ENCODE results near the gene MINDY4.

The MINDY4 gene

DNA sequence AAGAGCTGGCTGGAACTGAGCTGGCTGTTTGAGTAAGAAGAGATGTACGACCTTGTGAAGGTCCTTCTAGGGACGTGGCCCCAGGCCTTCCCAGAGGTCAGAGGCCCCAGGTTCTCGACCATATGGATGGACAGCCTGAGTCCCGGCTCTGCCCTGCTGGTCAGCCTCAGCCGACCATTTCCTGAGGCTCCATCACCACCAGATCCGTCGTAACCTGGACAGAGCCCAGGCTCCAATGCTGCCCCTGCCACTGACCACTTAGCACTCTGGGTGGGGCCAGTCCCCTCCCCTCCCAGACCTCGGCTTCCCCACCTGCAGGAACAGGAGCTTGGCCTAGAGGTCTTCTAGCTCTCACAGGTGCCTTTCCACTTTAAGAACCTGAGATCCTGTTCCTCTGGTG is 29.9 kb upstream of the MINDY4 start:
- DNase-seq (ENCODE audit: low read depth, low spot score): no peak

DNA sequence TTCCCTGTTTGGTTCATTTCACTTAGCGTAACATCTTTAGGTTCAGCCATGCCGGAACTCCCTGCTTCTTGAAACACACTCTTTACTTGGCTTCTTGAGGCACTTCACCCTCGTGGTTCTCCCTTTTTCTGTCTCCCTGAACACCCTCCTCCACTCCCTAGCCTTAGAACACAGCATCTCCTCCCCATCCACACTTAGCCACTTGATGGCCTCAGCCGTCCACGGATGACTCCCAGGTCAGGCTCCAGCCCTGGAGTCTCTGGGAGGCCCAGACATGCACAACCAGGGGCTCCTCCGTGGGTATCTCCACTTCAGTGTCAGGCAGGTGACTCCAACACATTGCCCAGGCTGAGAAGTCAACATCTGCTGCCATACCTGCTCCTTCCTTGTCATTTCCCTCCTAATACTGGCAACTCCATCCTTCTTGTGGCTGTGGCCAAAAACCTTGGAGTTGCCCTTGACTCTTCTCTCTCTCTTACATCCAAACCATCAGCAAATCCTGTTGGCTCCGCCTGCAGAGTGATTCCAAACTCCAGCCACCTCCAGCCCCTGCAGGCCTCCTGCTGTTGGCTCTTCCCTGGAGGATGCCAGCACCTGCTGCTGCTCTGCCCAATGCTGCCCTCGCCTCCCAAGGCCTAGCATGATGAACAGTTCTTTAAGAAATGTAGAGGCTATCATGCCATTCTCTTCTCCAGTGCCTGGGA is 27.7 kb upstream of the MINDY4 start:
- no peak for DNase-seq (ENCODE audit: low read depth, low spot score)

DNA sequence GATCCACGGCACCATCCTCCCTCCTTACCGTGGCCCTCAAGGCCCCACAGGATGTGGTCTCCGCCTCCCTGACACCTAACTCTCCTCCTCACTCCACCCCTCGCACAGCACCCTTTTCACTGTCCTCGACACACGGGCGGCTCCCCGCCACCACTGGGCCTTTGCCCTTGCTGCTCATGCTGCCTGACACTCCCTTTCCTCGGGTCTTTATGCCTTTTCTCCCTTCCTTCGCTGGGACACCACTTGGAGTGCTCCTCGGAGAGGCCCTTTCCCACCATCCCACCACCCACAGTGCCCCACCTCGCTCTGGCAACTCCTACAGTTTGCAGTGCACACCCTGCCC is 27.2 kb upstream of the MINDY4 start:
- DNase-seq (ENCODE audit: low read depth, low spot score): no peak

DNA sequence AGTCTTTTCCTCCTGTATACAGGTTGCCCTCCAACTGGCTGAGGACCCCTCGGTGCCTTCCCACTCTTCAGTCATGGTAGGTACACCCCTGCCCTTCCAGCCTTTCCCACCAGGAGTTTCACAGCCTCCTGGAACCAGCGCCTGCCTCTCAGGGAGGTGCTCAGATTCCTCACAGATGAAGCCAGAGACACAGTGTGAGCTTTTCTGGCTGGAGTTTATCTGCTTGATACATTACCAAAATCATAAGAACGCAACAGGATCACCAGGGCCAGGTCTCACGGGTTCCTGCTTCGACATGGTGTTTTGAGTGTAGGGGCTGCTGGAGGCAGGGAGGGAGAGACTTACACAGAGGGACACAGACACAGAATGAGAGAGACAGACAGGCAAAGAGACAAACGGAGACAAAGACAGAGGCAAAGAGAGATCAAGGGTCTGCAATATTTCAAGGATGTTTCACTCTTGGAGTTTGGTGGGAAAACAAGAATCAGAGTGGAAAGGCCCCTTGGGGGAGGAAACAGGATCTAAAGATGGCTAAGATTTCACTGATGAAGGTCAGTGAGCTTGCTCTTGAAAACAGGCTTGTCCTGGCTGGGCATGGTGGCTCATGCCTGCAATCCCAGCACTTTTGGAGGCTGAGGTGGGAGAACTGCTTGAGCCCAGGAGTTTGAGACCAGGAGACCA is 25.8 kb upstream of the MINDY4 start:
- DNase-seq (ENCODE audit: low read depth, low spot score): no peak

DNA sequence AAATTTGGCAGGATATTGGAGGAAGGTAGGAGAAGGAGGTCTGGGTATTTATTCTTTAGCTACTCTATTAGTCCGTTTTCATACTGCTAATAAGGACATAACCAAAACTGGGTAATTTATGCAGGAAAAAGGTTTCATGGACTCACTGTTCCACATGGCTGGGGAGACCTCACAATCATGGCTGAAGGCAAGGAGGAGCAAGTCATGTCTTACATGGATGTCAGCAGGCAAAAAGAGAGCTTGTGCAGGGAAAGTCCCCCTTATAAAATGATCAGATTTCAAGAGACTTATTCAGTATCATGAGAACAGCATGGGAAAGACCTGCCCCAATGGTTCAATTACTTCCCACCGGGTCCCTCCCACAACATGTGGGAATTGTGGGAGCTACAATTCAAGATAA is 21.2 kb upstream of the MINDY4 start:
- no peak for DNase-seq (ENCODE audit: low read depth, low spot score)

DNA sequence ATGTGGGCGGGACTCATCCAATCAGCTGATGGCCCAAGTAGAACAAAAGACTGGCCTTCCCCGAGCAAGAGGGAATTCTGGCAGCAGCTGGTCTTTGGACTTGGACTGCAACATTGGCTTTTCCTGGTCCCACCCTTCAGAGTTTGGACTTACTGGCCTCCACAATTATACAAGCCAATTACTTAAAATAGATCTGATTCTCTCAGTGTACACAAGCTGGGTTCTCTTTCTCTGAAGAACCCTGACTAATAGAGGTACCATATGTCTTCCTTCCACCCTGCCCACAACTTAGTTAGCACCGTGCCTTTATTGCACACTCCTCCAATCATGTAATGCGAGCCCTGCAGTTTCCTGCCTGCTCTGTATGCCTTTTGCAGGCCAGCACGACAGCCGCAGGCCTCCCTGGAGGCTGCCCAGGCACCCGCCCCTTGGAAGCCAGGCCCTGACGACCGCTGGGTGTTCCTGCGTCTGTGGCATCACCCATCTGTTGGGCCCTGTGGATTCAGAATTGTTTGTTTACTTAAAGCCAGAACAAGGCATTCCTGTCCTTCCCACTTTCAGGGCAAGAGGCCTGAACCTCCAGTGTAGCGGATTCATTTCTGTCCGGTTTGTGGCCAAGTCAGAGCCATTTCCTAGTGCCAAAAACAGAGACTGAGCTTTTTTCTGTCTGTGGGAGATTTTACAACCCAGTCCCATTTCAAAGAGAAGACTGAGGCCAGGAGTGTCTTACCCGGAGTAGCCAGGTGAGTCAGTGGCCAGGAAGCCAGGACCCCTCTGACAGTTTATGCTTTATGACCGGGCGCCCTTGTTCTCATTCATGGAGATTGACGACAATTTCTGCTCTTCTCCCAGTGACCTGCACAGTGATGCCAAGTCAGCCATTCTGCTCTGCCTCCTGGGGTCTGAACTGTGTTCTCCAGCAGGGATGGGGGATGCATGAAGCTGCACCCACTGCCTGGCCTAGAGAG is 20.2 kb upstream of the MINDY4 start:
- no peak for DNase-seq (ENCODE audit: low read depth, low spot score)

DNA sequence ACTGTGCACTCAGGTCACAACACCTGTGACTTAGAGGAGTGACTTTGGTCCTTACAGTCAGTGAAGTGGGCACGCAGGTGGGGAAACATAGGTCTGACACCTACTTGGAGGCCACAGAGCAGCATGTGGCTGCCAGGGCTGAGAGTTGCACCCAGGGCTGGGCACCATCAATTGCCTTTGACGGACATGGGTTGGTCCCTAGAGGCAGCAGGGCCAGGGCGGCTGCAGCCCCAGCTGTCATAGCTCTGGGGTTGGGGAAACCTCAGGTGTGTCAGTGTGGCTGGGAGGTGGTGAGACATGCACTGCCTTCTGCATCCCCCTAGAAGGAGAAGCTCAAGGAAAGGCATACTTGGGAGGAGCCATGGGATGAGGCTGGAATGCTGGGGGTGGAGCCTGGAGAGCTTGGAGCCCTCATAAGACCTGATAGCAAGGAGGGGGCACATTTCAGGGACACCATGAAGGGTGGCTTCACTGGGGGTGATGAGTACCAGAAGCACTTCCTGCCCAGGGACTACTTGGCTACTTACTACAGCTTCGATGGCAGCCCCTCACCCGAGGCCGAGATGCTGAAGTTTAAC is 19.4 kb upstream of the MINDY4 start, which contains the start of gene INMT:
INMT (plus strand) TSS at position 440 of the 578 bp plus-strand sequence; CDS start at position 456, 16 bp downstream.
- no peak for DNase-seq (ENCODE audit: low read depth, low spot score)

DNA sequence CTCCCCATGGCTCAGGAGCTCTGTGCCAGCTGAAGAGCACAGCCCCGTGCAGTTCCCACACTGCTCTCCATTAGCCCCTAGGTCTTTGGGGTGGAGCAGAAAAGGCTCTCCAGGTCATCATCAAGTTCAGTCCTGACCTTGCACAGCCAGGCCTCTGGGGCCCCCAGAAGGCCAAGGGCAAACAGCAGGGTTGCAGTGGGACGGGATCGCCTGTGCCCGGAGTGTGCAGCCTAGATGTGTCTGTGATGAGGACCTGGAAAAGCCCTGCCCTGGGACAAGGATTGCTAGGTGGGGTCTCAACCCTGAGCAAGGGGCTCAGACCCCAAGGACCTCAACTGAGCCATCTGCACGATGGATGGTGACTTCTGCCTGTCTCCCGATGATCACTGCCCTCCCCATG is 18.7 kb upstream of the MINDY4 start:
- no peak for DNase-seq (ENCODE audit: low read depth, low spot score)

DNA sequence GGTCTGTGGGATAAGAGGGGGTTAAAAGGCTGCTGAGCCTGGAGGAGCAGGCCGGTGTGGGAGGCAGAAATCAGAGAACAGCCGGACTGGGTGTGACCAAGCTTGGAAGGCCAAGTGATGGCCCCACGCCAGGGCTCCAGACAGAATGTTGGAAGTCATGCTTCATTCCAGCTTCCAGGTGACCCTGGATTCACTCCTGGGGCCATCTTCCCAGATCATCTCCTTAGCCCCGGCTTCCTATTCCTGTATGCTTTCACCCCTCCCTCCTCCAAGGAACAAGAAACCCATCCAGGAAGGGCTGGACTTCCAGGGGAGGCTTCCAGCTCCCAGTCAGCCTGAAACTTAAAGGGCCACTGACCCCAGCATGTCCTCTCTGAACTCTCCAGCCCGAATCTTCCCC is 18.2 kb upstream of the MINDY4 start:
- DNase-seq (ENCODE audit: low read depth, low spot score): no peak

DNA sequence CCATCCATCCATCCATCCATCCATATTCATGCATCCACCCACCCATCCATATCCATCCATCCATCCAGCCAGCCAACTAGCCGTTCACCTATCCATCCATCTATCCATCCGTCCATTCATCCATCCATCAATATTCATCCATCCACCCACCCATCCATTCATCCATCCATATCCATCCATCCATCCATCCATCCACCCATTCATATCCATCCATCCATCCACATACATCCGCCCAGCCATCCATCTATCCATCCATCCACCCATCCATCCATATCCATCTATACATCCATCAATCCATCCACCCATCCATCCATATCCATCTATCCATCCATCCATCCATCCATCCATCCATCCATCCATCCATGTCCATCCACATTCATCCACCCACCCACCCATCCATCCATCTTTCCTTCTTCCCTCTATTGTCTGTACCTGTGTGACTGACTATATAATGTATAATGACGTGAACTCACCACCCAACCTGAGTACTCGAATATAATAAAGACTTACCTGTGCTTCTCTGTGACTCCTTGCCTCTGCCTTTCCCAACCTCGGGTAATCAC is 16.8 kb upstream of the MINDY4 start:
- DNase-seq (ENCODE audit: low read depth, low spot score): no peak

DNA sequence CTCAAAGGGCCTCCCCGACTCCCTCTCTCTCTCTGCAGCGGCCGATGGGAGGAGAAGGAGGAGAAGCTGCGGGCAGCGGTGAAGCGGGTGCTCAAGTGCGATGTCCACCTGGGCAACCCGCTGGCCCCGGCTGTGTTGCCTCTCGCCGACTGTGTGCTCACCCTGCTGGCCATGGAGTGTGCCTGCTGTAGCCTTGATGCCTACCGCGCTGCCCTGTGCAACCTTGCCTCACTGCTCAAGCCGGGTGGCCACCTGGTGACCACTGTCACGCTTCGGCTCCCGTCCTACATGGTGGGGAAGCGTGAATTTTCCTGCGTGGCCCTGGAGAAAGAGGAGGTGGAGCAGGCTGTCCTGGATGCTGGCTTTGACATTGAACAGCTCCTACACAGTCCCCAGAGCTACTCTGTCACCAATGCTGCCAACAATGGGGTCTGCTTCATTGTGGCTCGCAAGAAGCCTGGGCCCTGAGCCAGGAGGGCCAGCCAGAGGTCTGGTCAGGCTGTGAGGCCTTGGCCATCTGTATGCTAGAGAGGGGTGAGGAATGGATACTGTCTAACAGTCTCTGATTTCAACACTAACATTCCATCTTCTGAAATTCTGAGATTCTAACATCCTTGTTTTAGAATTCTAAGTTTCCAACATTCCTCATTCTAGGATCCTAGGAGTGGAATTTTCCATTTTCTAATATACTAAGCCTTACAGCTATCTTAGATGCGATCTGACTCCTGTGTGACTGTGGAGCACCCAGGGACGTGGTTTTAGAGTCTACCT is 15.6 kb upstream of the MINDY4 start:
- DNase-seq (ENCODE audit: low read depth, low spot score): no peak

DNA sequence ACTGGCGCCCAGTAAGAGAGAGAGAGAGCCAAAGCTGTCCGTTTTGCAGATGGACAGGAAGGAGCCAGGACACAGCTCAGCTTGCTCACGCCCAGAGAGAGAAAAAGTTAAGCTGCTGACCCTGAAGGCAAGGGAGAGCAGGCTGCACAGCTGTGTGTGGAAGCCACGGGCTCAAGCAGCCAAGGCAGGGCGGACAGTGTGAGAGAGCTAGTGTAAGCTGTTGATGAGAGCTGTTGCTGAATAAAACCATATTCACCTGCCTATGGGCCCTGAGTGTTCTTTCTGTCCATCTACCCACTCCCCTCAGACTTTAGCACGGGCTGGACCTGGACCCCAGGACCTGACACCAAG is 13.9 kb upstream of the MINDY4 start:
- no peak for DNase-seq (ENCODE audit: low read depth, low spot score)

DNA sequence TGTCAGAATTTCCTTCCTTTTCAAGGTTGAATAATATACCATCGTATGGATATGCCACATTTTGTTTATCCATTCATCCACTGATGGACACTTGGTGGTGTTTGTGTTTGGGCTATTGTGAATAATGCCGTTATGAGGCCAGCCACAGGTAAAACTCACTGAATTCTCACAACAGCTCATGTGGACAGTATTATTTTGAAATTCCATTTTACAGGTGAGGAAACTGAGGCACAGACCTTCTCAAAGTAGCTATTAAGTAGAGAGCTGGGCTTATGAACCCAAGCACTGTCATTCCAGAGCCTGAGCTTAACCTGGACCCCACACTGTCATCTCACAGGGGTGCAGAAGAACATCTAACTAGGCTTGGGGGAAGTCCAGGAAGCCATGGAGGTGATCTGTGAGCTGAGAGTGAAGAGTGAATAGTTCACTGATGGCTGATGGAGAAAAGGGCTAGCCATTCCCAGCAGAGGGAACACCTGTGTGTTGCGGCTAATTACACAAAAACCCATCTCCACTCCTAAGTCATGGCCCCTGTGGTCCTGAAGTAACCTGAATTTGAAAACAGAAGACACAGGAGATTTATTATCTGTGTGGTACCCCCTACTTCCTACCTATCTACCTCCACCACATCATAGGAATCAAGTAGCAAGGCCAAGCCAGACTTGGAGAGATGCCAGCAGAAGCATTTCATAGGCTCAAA is 10.6 kb upstream of the MINDY4 start:
- no peak for DNase-seq (ENCODE audit: low read depth, low spot score)

DNA sequence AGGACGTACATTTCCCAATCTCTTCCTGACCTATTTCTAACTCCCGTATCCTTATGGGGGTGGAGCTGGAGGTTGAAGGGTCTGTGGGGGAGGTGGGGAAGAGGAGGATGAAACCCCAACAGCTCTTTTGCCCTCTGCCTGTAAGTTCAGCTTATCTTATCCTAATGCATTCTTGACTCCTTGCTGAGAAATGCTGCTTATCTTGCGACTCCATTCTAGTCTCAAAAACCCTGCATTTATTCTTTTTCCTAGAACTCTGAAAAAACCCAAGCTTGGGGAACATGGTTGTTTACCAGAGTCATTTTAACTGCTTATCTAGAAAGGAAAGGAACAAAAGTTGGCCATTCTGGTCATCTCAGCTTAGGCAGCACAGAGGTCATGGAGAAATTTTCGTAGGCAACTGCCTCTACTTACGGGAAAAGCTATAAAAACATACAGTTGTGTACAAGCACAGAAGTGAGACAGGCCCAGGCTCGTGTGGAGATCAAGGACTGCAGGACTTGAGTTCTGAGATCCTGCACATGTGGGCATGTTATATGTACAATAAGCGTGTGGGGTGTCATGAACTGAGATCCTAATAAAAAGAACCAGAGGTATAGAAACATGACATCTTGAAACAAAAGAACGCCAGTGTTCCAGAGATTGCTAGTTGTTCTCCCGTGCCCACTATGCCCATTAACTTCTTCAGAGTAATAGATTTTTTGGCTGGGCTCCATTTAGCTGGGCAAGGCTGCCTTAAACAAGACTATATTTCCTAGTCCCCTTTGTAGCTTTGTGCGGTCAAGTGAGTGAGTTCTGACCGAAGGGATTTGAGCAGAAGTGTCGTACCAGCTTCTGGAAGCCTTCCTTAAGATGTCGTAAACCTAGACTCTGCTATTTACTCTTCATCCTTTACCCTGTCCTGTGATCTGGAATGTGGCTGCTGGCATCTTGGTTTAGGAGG is 9.7 kb upstream of the MINDY4 start:
- DNase-seq (ENCODE audit: low read depth, low spot score): no peak

DNA sequence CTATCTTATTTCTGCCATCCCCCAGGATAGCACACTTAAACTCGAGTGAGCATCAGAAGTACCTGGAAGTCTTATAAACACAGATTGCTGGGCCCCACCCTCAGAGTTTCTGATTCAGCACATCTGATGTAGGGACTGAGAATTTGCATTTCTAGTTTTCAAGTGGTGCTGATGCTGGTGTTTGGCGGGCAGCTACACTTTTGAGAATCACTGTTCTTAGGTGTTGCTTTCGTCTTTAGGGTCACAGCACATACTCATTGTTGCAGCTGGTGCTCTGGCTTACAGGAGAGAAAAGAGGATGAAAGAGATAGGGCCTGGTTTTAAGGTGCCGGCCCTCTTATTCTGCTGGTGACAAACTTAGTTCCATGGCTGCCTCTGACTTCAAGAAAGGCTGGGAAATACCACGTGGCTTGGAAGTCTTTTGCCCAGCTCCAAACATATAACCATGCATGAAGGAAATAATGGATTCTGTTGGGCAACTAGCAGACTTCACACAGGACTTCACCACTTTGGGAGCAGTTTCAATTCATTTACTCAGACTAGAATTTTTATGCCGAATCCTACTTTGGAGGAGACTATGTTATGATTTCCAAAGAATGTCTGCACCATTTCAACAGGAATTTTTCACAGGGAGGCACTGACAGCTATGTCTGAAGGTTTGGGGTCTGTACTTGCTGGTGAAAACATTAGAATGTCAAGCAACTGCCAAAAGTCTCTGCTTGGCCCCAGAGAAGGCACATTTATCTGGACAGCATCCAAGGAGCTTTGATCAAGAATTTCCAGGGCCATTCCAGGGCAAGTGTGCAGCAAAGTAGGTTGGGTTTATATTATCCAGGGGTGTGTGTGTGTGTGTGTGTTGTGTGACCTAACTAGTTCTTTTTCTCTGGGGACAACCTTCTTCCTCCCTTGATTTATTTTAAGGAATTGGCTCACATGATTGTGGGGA is 6.9 kb upstream of the MINDY4 start:
- DNase-seq (ENCODE audit: low read depth, low spot score): no peak

DNA sequence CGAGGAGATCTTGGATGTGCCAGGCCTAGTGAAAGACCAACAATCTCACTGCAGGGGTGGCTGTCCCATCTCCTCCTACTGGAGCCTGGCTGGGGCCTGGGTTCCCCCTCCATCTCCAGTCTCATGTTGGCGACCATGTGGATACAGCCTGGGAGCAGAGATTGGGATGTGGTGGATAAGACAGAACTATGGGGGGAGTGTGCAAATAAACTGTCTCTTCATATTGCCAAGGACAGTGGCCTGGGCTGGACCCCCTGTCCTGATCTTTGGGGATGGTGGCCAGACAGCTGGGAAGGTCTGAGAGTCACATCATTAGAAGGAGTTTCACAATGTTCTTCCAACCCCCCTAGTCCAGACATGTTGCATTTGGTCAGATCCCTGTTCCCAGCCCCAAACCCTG is 5.8 kb upstream of the MINDY4 start:
- DNase-seq (ENCODE audit: low read depth, low spot score): no peak

DNA sequence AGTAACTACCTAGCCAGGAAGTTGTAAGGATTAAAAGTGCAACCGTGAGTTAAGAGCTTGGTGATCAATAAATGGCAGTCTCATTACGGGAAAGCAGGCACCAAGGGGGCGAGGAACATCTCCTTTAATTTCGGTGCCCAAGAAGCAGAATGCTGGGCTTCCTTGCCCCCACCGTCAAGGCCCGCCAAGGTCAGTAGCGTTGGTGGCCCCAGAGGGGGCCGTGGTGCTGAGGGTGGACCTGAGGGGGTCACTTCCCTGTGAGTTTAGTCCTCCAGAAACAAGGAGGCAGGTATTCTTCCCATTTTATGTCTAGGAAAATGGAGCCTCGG is 408 bp upstream of the MINDY4 start:
- DNase-seq (ENCODE audit: low read depth, low spot score): no peak

DNA sequence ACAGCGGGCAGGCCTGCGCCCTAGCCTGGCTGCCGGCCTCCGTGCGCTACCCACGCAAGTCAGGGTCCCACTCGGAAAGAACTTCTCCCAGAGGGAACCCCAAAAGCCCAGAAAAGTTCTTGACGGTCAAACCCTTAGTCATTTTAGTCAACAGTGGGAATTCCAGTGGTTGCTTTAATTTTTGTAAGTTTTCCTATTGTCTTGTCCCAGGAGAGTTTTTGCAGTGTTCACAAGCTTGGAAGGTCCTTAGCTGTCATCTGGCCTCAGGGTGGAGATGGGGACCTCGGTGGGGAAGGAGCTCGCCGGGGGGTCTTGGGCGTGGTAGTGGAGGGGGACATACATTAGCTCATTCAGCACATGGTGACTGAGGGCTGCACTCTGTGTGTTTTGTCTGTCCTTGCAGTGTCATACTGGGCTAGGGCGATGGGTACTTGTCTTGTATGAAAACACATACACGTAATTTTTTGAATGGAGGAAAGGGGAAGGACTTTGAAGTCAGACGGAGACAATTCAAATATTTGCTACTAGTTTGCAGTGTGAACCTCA is 736 bp downstream of the MINDY4 start:
- no peak for DNase-seq (ENCODE audit: low read depth, low spot score)

Measured in iPS DF 19.7 (cell line).